Karpas-422 (cell line): ENCODE data around the gene LBP. TPM values are rescaled to one million over a fixed set of nuclear protein-coding genes. Genes with fewer than 3 reads are reported as not detected.

ENCODE experiments used
- small RNA-seq: library from RNA; depleted of rRNA; stranded (forward); fragments of <200 nt; gene quantifications from one replicate; pipeline ENCODE3, GENCODE V24; 2014
- total RNA-seq: library from RNA; depleted of rRNA; stranded (reverse); fragments of >200 nt; shearing (Covaris generic); gene quantifications from 2 replicates; pipeline ENCODE4 v1.2.3, GENCODE V29; 2014; ENCODE audit warnings: low replicate concordance; rRNA removed

Gene LBP
- total RNA-seq, 1 experiment from 2014 or later = not detected

Small RNA genes lying within 50 kb of the gene (small RNA-seq; reads per million reads assigned to genes)
- not detected for gene RF00056
- gene SNORA71B = 66.8 reads per million, percentile 99 among the genes with 10 or more reads in this experiment

Other genes starting within 250 kb of the LBP start
- gene TGM2, start 181.2 kb upstream of the LBP start, total RNA-seq = 0.11 and 0.15 TPM in 2 replicates
- gene KIAA1755, start 85.7 kb upstream of the LBP start, total RNA-seq = not detected in 2 replicates
- gene BPI, start 42.3 kb upstream of the LBP start, total RNA-seq = not detected in 2 replicates
- 27.3 and 36.4 TPM in 2 replicates for gene SNHG17, start 88.8 kb downstream of the LBP start, total RNA-seq
- 27.2 and 58.6 TPM in 2 replicates for gene RALGAPB, start 126.4 kb downstream of the LBP start, total RNA-seq
- not detected in 2 replicates for gene ADIG, start 234.7 kb downstream of the LBP start, total RNA-seq